T-cell (primary cell): ENCODE measurements around the gene VIP. TPM values are rescaled to one million over a fixed set of nuclear protein-coding genes. Genes with fewer than 3 reads are reported as not detected.

Experiments
- ATAC-seq, 4 experiments: fragments of 200-7000 bp in 3 of 4; fragments of 150-1000 bp in 1 of 4; cut with Tn5 transposase; replicated peaks in 1 of 4; 1 replicate in 3 of 4; 2 replicates in 1 of 4; pipeline ENCODE4 v1.10.0; 2021; ENCODE audit warnings: moderate library complexity in 3 of 4, mild to moderate bottlenecking in 2 of 4, moderate number of reproducible peaks in 1 of 4
- CTCF ChIA-PET, 2 donors: fragments of 300-600 bp; sonication (Branson Sonifier 250); formaldehyde crosslinking; loops; one replicate each; lab custom pipeline; 2022; ENCODE audit warnings: antibody characterized with exemption in 2 of 2; lab: Charles Lee
- POLR2A ChIA-PET, 2 donors: fragments of 300-600 bp; sonication (Branson Sonifier 250); formaldehyde crosslinking; loops; one replicate each; lab custom pipeline; 2022; ENCODE audit warnings: antibody characterized with exemption in 2 of 2; lab: Charles Lee
- DNase-seq, 35 experiments: peaks; one replicate each; pipeline versions ENCODE4 v3.0.0 to v3.0.0-alpha.2; 2013 to 2023
- H3K27ac ChIP-seq: one replicate; pipeline ENCODE4 v1.5.1; 2013; ENCODE audit warnings: low read length
- H3K27me3 ChIP-seq, 2 experiments: replicated peaks in 1 of 2; 1 replicate in 1 of 2; 2 replicates in 1 of 2; pipeline versions ENCODE4 v1.6.1 to v1.7.0; 2013; ENCODE audit warnings: low read length in 1 of 2, mixed read lengths in 1 of 2; ENCODE audit not compliant: control insufficient read depth in 2 of 2, insufficient read depth in 2 of 2; ENCODE audit errors: extremely low read depth in 1 of 2
- H3K36me3 ChIP-seq, 2 donors: 1 replicate in 1 of 2; 2 replicates in 1 of 2; pipeline versions ENCODE4 v1.6.1 to v1.7.0; 2013; ENCODE audit warnings: low read length in 1 of 2; ENCODE audit not compliant: control insufficient read depth in 2 of 2, insufficient read depth in 1 of 2; ENCODE audit errors: extremely low read depth in 1 of 2
- H3K4me1 ChIP-seq, 2 experiments: 1 replicate in 1 of 2; 2 replicates in 1 of 2; pipeline versions ENCODE4 v1.6.1 to v1.7.0; 2013; ENCODE audit warnings: low read length in 2 of 2, mixed read lengths in 1 of 2; ENCODE audit not compliant: insufficient read depth in 2 of 2, control insufficient read depth in 1 of 2; ENCODE audit errors: extremely low read depth in 1 of 2
- H3K4me3 ChIP-seq, 2 donors: 1 replicate in 1 of 2; 2 replicates in 1 of 2; pipeline versions ENCODE4 v1.5.1 to v1.7.0; 2013; ENCODE audit warnings: mild to moderate bottlenecking in 2 of 2, low read length in 1 of 2, moderate library complexity in 1 of 2; ENCODE audit not compliant: control insufficient read depth in 1 of 2; ENCODE audit errors: extremely low read depth in 1 of 2
- H3K9me3 ChIP-seq: 2 replicates; pipeline ENCODE4 v1.7.0; 2013
- H3K27ac Mint-ChIP-seq, 2 donors: one replicate each; pipeline ENCODE4 v1.8.0; 2020 to 2021; ENCODE audit warnings: mild to moderate bottlenecking in 2 of 2, mixed read lengths in 2 of 2
- H3K27me3 Mint-ChIP-seq, 2 donors: one replicate each; pipeline ENCODE4 v1.8.0; 2021 to 2022; ENCODE audit warnings: mixed read lengths in 2 of 2
- H3K36me3 Mint-ChIP-seq: one replicate; pipeline ENCODE4 v1.8.0; 2021; ENCODE audit warnings: mixed read lengths
- H3K4me1 Mint-ChIP-seq, 3 donors: one replicate each; pipeline ENCODE4 v1.8.0; 2020 to 2022; ENCODE audit warnings: mixed read lengths in 3 of 3, mild to moderate bottlenecking in 1 of 3
- H3K4me3 Mint-ChIP-seq, 3 donors: one replicate each; pipeline ENCODE4 v1.8.0; 2020 to 2022; ENCODE audit warnings: mild to moderate bottlenecking in 3 of 3, mixed read lengths in 3 of 3, moderate library complexity in 3 of 3
- H3K9me3 Mint-ChIP-seq, 3 donors: one replicate each; pipeline ENCODE4 v1.8.0; 2020 to 2022; ENCODE audit warnings: mixed read lengths in 3 of 3
- WGBS: methylation state at CpG from one replicate; pipeline ENCODE4 v1.1.5; 2013; ENCODE audit warnings: missing lambda C conversion rate; ENCODE audit not compliant: insufficient coverage; 5-methylcytosine and 5-hydroxymethylcytosine counted together
- total RNA-seq, 35 experiments: library from RNA in 6 of 35; stranded (reverse) in 6 of 35; fragments of 120-200 nt in 1 of 35; gene quantifications; one replicate each; pipeline versions ENCODE4 v1.2.1 to v1.2.4 and lab custom pipeline; 2013 to 2026

The VIP gene
- total RNA-seq, 5 donors from 2014 or later (not counting 1 experiment from before 2014, with no cell fraction given): not detected

DNA sequence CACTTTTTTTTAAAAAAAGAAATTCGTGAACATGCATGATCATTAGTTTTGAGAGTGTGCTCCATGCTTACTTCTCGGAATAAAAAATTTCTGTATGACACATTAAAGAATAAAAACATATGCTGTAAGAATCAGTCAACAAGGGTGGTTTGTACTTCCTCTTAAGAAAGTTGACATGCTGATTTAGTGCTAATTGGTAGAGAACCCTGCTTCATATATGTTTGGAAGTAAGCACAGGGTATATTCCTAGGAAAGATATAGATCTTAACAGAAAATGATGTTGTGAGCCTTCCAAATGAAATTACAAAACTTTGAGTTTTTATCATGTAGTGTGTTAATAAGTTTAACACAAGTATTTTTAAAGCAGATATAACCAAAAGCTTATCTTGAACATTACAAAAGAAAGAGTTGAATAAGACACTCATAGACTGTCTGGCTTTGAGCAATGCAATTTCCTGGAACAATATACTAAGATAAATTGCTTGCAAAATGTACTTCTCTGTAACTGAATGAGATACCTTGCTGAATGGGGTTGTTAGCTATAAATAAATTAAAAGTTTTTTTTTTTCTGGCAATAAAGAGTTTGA is 13.8 kb upstream of the VIP start:
- Histone ChIP-seq H3K36me3 (no peaks in the 10 kb centered on the region), H3K9me3 (no peaks in the 10 kb centered on the region), H3K4me1 (no peaks in the 10 kb centered on the region), H3K27me3 (no peaks in the 10 kb centered on the region), H3K27ac (no peak overlapping the region), H3K4me3 (no peak overlapping the region)
- Mint-ChIP-seq H3K27ac (no peak overlapping the region), H3K4me3 (no peak overlapping the region), H3K4me1 (no peaks in the 10 kb centered on the region), H3K27me3 (no peaks in the 10 kb centered on the region), H3K36me3 (no peaks in the 10 kb centered on the region), H3K9me3 (peaks cover 0 to 2% (median 0%) of the 10 kb centered on the region in 3 donors)
- CTCF ChIA-PET: no interaction called here
- POLR2A ChIA-PET: no interaction called here
- ATAC-seq: no peak
- no CpG with 5 or more reads among the region's 2 CpGs for WGBS
- no peak for DNase-seq

GRCh38 chr6:152745509-152746171 is 5.0 kb upstream of the VIP start:
- Mint-ChIP-seq H3K9me3 (no peaks in the 10 kb centered on the region), H3K27me3 (peaks cover 2 to 3% of the 10 kb centered on the region in 2 donors), H3K4me3 (no peak overlapping the region), H3K4me1 (no peaks in the 10 kb centered on the region), H3K36me3 (no peaks in the 10 kb centered on the region), H3K27ac (no peak overlapping the region)
- Histone ChIP-seq H3K4me1 (no peaks in the 10 kb centered on the region), H3K27me3 (peaks cover 0 to 6% of the 10 kb centered on the region in 2 experiments), H3K36me3 (no peaks in the 10 kb centered on the region), H3K9me3 (no peaks in the 10 kb centered on the region), H3K27ac (no peak overlapping the region), H3K4me3 (no peak overlapping the region)
- ChIA-PET POLR2A (no interaction called here), CTCF (no interaction called here)
- ATAC-seq (no peak), DNase-seq (no peak)
- WGBS: 100% methylated on average over 3 of the region's 4 CpGs

DNA sequence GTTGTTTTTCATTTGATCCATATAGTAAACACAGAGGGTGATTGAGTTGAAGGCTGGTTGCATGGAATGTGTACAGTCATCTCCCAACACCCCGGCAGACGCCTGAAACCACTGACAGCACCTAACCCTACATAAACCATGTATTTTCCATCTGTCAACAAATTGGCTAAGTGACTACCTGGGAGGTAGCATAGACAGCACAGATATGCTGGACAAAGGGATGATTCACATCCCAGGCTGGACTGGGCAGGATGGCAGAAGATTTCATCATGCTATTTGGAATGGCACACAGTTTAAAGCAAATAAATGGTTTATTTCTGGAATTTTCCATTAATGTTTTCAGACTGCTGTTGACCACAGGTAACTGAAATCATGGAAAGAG is 4.4 kb upstream of the VIP start:
- Mint-ChIP-seq H3K27me3 (peaks cover 2 to 3% of the 10 kb centered on the region in 2 donors), H3K27ac (no peak overlapping the region), H3K36me3 (no peaks in the 10 kb centered on the region), H3K4me3 (no peak overlapping the region), H3K4me1 (no peaks in the 10 kb centered on the region), H3K9me3 (no peaks in the 10 kb centered on the region)
- H3K27me3 ChIP-seq: peaks cover 0 to 6% of the 10 kb centered on the region in 2 experiments
- ChIA-PET CTCF (no interaction called here), POLR2A (no interaction called here)
- no peak overlapping the region for H3K27ac ChIP-seq
- no CpG with 5 or more reads among the region's 2 CpGs for WGBS
- ATAC-seq (no peak), DNase-seq (no peak)
- no peaks in the 10 kb centered on the region for H3K36me3 ChIP-seq
- no peaks in the 10 kb centered on the region for H3K9me3 ChIP-seq
- H3K4me3 ChIP-seq: no peak overlapping the region
- no peaks in the 10 kb centered on the region for H3K4me1 ChIP-seq

DNA sequence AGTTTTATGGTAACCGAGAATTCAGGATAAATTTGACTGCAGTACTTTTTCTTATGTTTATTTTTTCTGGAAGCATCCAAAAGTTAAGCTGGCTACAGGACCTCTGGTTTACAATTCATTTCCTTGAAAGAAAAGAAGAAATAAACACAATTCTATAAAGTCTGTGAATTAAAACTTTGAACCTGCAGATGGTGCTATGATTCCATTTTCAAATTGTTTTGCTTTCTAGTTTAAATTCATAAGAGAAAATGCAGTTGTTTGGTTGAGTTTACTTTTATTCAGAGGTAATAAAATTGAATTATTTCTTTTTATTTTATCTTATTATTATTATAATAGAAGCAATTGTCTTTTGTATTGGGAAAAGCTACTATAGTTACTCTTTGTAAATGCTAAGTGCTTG is 1.8 kb upstream of the VIP start:
- CTCF ChIA-PET: no interaction called here
- H3K27ac ChIP-seq: no peak overlapping the region
- H3K9me3 Mint-ChIP-seq: no peaks in the 10 kb centered on the region
- H3K4me3 Mint-ChIP-seq: no peak overlapping the region
- no peaks in the 10 kb centered on the region for H3K9me3 ChIP-seq
- no peak for ATAC-seq
- peaks cover 2 to 5% of the 10 kb centered on the region in 2 donors for H3K27me3 Mint-ChIP-seq
- POLR2A ChIA-PET: no interaction called here
- H3K36me3 Mint-ChIP-seq: no peaks in the 10 kb centered on the region
- no peaks in the 10 kb centered on the region for H3K36me3 ChIP-seq
- DNase-seq: no peak
- no peaks in the 10 kb centered on the region for H3K4me1 ChIP-seq
- no peak overlapping the region for H3K4me3 ChIP-seq
- H3K27me3 ChIP-seq: peaks cover 0 to 6% of the 10 kb centered on the region in 2 experiments
- no peaks in the 10 kb centered on the region for H3K4me1 Mint-ChIP-seq
- H3K27ac Mint-ChIP-seq: no peak overlapping the region
- no CpG with 5 or more reads among the region's 1 CpG for WGBS

DNA sequence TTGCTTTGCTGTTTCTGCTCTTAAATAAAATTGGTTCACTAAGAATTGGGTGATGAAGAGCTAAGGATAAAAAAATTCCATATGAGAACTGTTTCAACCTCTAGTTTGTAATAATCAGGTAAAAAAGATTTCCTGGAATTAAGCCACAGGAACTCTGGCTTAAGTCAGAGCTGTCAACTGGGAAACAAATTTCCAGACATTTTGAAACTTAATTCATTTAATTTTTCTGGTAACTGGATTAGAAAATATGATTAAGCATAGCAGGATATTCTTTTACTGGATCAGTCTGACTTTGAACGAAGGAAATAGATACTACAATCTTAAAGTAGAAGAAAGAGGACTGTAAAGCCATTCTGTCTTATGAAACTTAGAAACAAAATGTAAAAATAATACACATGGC is 1.3 kb upstream of the VIP start:
- ChIA-PET CTCF (no interaction called here), POLR2A (no interaction called here)
- Mint-ChIP-seq H3K9me3 (no peaks in the 10 kb centered on the region), H3K27me3 (peaks cover 2 to 5% of the 10 kb centered on the region in 2 donors), H3K27ac (no peak overlapping the region), H3K4me1 (no peaks in the 10 kb centered on the region), H3K36me3 (no peaks in the 10 kb centered on the region), H3K4me3 (no peak overlapping the region)
- no CpG with 5 or more reads among the region's 1 CpG for WGBS
- Histone ChIP-seq H3K9me3 (no peaks in the 10 kb centered on the region), H3K4me1 (no peaks in the 10 kb centered on the region), H3K27me3 (peaks cover 0 to 6% of the 10 kb centered on the region in 2 experiments), H3K36me3 (no peaks in the 10 kb centered on the region), H3K4me3 (no peak overlapping the region), H3K27ac (no peak overlapping the region)
- no peak for ATAC-seq
- no peak for DNase-seq

- POLR2A ChIA-PET: no interaction called here
Measured at GRCh38 chr6:152765331-152765730, 14.7 kb downstream of the VIP start.

More at GRCh38 chr6:152765331-152765730, 14.7 kb downstream of the VIP start:
- Mint-ChIP-seq H3K4me1 (no peaks in the 10 kb centered on the region), H3K4me3 (no peak overlapping the region), H3K36me3 (no peaks in the 10 kb centered on the region), H3K27ac (no peak overlapping the region), H3K27me3 (peaks cover 0 to 3% of the 10 kb centered on the region in 2 donors), H3K9me3 (no peaks in the 10 kb centered on the region)
- CTCF ChIA-PET: no interaction called here
- no peak for ATAC-seq
- H3K4me3 ChIP-seq: no peak overlapping the region
- WGBS: no CpG with 5 or more reads among the region's 3 CpGs
- DNase-seq: no peak
- no peaks in the 10 kb centered on the region for H3K4me1 ChIP-seq
- H3K27ac ChIP-seq: no peak overlapping the region
- no peaks in the 10 kb centered on the region for H3K27me3 ChIP-seq
- no peaks in the 10 kb centered on the region for H3K9me3 ChIP-seq
- H3K36me3 ChIP-seq: no peaks in the 10 kb centered on the region
